Measurements from ENCODE around the gene YKT6. TPM values are rescaled to one million over a fixed set of nuclear protein-coding genes. Genes with fewer than 3 reads are reported as not detected.
"Not testable (repeated sequence)": the region's sequence is repeated elsewhere in the genome, so short reads cannot be mapped to it uniquely, and the experiment has no call there.

The YKT6 gene
- total RNA-seq, 1 experiment from 2014 or later: 142 TPM

DNA sequence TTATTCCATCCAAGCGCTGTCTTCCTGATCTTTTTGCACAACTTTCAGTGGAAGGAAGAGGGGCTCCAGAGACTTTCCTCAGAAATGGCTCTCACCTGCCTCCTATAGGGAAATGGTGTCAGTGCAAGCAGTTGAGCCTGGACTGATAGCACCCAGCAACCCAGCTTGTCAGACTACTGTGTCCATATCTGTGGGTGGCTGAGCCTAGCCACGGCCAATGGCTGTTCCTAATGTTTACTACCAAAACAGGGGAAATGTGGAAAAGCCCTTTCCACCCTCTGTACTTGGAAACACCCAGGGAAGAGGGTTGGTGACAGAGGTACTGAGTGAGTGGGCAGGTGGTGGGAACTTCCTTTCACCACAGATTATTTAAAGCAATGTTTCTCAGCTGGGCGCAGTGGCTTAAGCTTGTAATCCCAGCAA is 4.3 kb upstream of the YKT6 start:
- H3K4me1 ChIP-seq (replicated peaks; ENCODE audit: insufficient read depth): no peaks in the 10 kb centered on the region
- BruUV-seq (replicated peaks): no TSS peak
- 0 out of 2 replicates have a peak, but pooled peaks cover under 1% of the 10 kb centered on the region for H4K20me1 ChIP-seq (ENCODE audit: insufficient read depth)
- TF ChIP-seq EZH2 (IDR thresholded peaks at IDR 0.05; ENCODE audit: low read depth): no peak
- TF ChIP-seq, protein P1, sequence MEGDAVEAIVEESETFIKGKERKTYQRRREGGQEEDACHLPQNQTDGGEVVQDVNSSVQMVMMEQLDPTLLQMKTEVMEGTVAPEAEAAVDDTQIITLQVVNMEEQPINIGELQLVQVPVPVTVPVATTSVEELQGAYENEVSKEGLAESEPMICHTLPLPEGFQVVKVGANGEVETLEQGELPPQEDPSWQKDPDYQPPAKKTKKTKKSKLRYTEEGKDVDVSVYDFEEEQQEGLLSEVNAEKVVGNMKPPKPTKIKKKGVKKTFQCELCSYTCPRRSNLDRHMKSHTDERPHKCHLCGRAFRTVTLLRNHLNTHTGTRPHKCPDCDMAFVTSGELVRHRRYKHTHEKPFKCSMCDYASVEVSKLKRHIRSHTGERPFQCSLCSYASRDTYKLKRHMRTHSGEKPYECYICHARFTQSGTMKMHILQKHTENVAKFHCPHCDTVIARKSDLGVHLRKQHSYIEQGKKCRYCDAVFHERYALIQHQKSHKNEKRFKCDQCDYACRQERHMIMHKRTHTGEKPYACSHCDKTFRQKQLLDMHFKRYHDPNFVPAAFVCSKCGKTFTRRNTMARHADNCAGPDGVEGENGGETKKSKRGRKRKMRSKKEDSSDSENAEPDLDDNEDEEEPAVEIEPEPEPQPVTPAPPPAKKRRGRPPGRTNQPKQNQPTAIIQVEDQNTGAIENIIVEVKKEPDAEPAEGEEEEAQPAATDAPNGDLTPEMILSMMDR (conservative IDR thresholded peaks at IDR 0.05): peak; percentile 85
- no peaks in the 10 kb centered on the region for H3K9me2 ChIP-seq (ENCODE audit: insufficient read depth)
- H3K36me3 ChIP-seq (ENCODE audit: low read depth): no peaks in the 10 kb centered on the region
- H3K27ac ChIP-seq: no peak overlapping the region
- ChIA-PET POLR2A (ENCODE audit: unreplicated experiment) (no interaction called here), CTCF (interaction anchor here (0.5 kb wide), 1 partner anchor 65 kb away, joined by 3 read pairs; no protein-coding TSS in a partner anchor)
- peak in 1 of 2 experiments; percentile 48 for DNase-seq
- peaks cover 6% of the 10 kb centered on the region; the same call in 1 of the 2 replicates for H3F3A ChIP-seq (ENCODE audit: insufficient read depth, low read depth)
- no peaks in the 10 kb centered on the region for H3K27me3 ChIP-seq (ENCODE audit: insufficient read depth, low read depth)
- H3K4me3 ChIP-seq: no peak overlapping the region
- peaks cover 6% of the 10 kb centered on the region for H3K79me2 ChIP-seq (ENCODE audit: low read depth)
- no peaks in the 10 kb centered on the region for H3K9me3 ChIP-seq (ENCODE audit: insufficient read depth, low read depth)
- no peak overlapping the region for H2AFZ ChIP-seq
- no peak overlapping the region for H3K4me2 ChIP-seq
- intact Hi-C loops (cut with micrococcal nuclease; ENCODE audit: unreplicated experiment): loop anchor here (1.0 kb wide), 2 partner anchors 65 to 124 kb away; no protein-coding TSS in a partner anchor

DNA sequence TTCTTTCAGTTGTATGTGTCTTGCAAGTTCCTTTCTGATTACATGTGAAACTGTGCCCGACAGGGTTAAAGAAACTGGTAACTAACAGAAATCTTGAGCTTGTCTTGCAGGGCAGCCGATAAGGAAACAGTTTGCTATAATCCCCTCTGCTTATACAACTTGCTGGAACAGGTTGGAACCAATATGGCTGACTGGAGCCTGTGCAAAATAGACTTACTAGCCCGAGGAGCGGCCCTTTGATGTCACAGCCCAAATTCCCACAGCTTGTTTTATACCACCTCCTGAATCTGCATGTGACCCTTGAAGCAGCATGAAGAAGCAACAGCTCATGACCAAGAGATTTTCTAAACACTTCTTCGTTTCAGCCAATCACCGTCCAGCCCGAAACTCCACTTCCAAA is 3.3 kb upstream of the YKT6 start:
- H3K4me2 ChIP-seq: no peak overlapping the region
- no peak overlapping the region for H2AFZ ChIP-seq
- H3K36me3 ChIP-seq (ENCODE audit: low read depth): no peaks in the 10 kb centered on the region
- no peaks in the 10 kb centered on the region for H3K9me3 ChIP-seq (ENCODE audit: insufficient read depth, low read depth)
- ChIA-PET POLR2A (ENCODE audit: unreplicated experiment) (no interaction called here), CTCF (no interaction called here)
- BruUV-seq (replicated peaks): no TSS peak
- H3K27ac ChIP-seq: no peak overlapping the region
- no peaks in the 10 kb centered on the region for H3K9me2 ChIP-seq (ENCODE audit: insufficient read depth)
- H4K20me1 ChIP-seq (ENCODE audit: insufficient read depth): peaks cover 10% of the 10 kb centered on the region
- H3K27me3 ChIP-seq (ENCODE audit: insufficient read depth, low read depth): no peaks in the 10 kb centered on the region
- intact Hi-C loops (cut with micrococcal nuclease; ENCODE audit: unreplicated experiment): no loop called here
- H3K79me2 ChIP-seq (ENCODE audit: low read depth): peaks cover 16% of the 10 kb centered on the region
- DNase-seq: no peak
- TF ChIP-seq EZH2 (IDR thresholded peaks at IDR 0.05; ENCODE audit: low read depth): no peak
- TF ChIP-seq, protein P1 (conservative IDR thresholded peaks at IDR 0.05): no peak
- peaks cover 5% of the 10 kb centered on the region for H3K4me1 ChIP-seq (replicated peaks; ENCODE audit: insufficient read depth)
- peaks cover 6% of the 10 kb centered on the region; the same call in 1 of the 2 replicates for H3F3A ChIP-seq (ENCODE audit: insufficient read depth, low read depth)
- H3K4me3 ChIP-seq: no peak overlapping the region

DNA sequence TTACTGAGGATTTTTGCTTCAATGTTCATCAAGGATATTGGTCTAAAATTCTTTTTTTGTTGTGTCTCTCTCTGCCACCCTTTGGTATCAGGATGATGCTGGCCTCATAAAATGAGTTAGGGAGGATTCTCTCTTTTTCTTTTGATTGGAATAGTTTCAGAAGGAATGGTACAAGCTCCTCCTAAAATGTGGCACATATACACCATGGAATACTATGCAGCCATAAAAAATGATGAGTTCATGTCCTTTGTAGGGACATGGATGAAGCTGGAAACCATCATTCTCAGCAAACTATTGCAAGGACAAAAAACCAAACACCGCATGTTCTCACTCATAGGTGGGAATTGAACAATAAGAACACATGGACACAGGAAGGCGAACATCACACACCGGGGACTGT is 615 bp upstream of the YKT6 start:
- intact Hi-C loops (cut with micrococcal nuclease; ENCODE audit: unreplicated experiment): loop anchor here (1.0 kb wide), 3 partner anchors 77 to 128 kb away; partner anchors contain the start of genes POLD2 and POLM

More for the DNA sequence above, 615 bp upstream of the YKT6 start:
- H3K4me2 ChIP-seq; H3K27me3 ChIP-seq (ENCODE audit: insufficient read depth, low read depth); H3K4me3 ChIP-seq; H2AFZ ChIP-seq; H3K27ac ChIP-seq; H3K9me2 ChIP-seq (ENCODE audit: insufficient read depth); BruUV-seq (replicated peaks); DNase-seq; H3K4me1 ChIP-seq (replicated peaks; ENCODE audit: insufficient read depth); H3K9me3 ChIP-seq (ENCODE audit: insufficient read depth, low read depth); H3F3A ChIP-seq (ENCODE audit: insufficient read depth, low read depth); H3K36me3 ChIP-seq (ENCODE audit: low read depth): not testable (repeated sequence)
- ChIA-PET POLR2A (ENCODE audit: unreplicated experiment) (interaction anchor here (0.7 kb wide), 2 partner anchors 36 to 46 kb away, joined by 3 to 7 read pairs; no protein-coding TSS in a partner anchor), CTCF (interaction anchor here (0.7 kb wide), 1 partner anchor 286 kb away, joined by 8 read pairs; no protein-coding TSS in a partner anchor)
- Histone ChIP-seq H4K20me1 (ENCODE audit: insufficient read depth) (peaks cover 30% of the 10 kb centered on the region), H3K79me2 (ENCODE audit: low read depth) (peaks cover 41% of the 10 kb centered on the region)

Data from PC-9 (cell line).